Measurements from ENCODE around the gene PDXP. TPM values are rescaled to one million over a fixed set of nuclear protein-coding genes. Genes with fewer than 3 reads are reported as not detected.

PDXP gene
- total and polyA plus RNA-seq, 7 donors: 9.0 to 37.9 (median 12.9) TPM

GRCh38 chr22:37708580-37709444 lies 50.3 kb downstream of the PDXP start:
- intact Hi-C loops (cut with DNase I): no loop called here
- peak overlapping the region; percentile 36 for H3K27ac ChIP-seq
- TF ChIP-seq, protein P1, sequence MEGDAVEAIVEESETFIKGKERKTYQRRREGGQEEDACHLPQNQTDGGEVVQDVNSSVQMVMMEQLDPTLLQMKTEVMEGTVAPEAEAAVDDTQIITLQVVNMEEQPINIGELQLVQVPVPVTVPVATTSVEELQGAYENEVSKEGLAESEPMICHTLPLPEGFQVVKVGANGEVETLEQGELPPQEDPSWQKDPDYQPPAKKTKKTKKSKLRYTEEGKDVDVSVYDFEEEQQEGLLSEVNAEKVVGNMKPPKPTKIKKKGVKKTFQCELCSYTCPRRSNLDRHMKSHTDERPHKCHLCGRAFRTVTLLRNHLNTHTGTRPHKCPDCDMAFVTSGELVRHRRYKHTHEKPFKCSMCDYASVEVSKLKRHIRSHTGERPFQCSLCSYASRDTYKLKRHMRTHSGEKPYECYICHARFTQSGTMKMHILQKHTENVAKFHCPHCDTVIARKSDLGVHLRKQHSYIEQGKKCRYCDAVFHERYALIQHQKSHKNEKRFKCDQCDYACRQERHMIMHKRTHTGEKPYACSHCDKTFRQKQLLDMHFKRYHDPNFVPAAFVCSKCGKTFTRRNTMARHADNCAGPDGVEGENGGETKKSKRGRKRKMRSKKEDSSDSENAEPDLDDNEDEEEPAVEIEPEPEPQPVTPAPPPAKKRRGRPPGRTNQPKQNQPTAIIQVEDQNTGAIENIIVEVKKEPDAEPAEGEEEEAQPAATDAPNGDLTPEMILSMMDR (IDR thresholded peaks at IDR 0.05): no peak
- H3K27me3 ChIP-seq (ENCODE audit: insufficient read depth in 3 of 3, low read length in 2 of 3): no peaks in the 10 kb centered on the region
- H3K9me3 ChIP-seq: no peaks in the 10 kb centered on the region
- peak in 2 of 4 donors; percentile 29 to 37 for ATAC-seq
- no peak for DNase-seq
- no peaks in the 10 kb centered on the region for H3K36me3 ChIP-seq (ENCODE audit: insufficient read depth in 1 of 2, low read depth in 1 of 2)
- WGBS, 3 donors: 69 to 82% (median 75%) methylated on average over 22 to 25 of the region's 25 CpGs
- H3K4me3 ChIP-seq: no peak overlapping the region
- no peaks in the 10 kb centered on the region for H3K4me1 ChIP-seq

- intact Hi-C loops (cut with DNase I): no loop called here
Observed at GRCh38 chr22:37709445-37709765, 50.9 kb downstream of the PDXP start.

GRCh38 chr22:37710675-37711074 lies 52.2 kb downstream of the PDXP start:
- no peaks in the 10 kb centered on the region for H3K9me3 ChIP-seq
- H3K4me1 ChIP-seq: no peaks in the 10 kb centered on the region
- H3K27me3 ChIP-seq (ENCODE audit: insufficient read depth in 3 of 3, low read length in 2 of 3): no peaks in the 10 kb centered on the region
- no peak overlapping the region for H3K4me3 ChIP-seq
- TF ChIP-seq, protein P1 (IDR thresholded peaks at IDR 0.05): no peak
- DNase-seq (no peak), ATAC-seq (no peak)
- WGBS, 3 donors: 88 to 96% (median 89%) methylated on average over 3 of the region's 3 CpGs
- intact Hi-C loops (cut with DNase I): no loop called here
- no peaks in the 10 kb centered on the region for H3K36me3 ChIP-seq (ENCODE audit: insufficient read depth in 1 of 2, low read depth in 1 of 2)
- H3K27ac ChIP-seq: no peak overlapping the region

More at GRCh38 chr22:37709445-37709765, 50.9 kb downstream of the PDXP start:
- no peaks in the 10 kb centered on the region for H3K4me1 ChIP-seq
- WGBS, 3 donors: 89 to 94% (median 94%) methylated on average over 14 to 15 of the region's 15 CpGs
- H3K27ac ChIP-seq: no peak overlapping the region
- no peak for DNase-seq
- no peaks in the 10 kb centered on the region for H3K36me3 ChIP-seq (ENCODE audit: insufficient read depth in 1 of 2, low read depth in 1 of 2)
- H3K4me3 ChIP-seq: no peak overlapping the region
- no peaks in the 10 kb centered on the region for H3K27me3 ChIP-seq (ENCODE audit: insufficient read depth in 3 of 3, low read length in 2 of 3)
- TF ChIP-seq, protein P1 (IDR thresholded peaks at IDR 0.05): no peak
- H3K9me3 ChIP-seq: no peaks in the 10 kb centered on the region
- ATAC-seq: no peak

DNA sequence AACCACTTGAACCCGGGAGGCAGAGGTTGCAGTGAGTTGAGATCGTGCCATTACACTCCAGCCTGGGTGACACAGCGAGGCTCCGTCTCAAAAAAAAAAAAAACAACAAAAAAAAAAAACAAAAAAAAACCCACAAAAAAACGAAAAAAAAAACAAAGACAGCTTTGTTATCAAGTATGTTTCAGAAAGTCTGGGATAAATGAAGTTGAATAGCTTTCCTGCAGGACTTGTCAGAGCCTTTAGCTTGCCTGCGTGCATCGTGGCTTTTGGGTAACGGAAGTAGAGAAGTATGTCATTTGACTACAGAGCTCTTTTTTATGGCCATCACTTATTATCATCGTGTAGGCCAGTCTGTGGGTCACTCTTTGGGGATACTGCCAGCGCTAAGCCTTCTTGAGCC lies 53.0 kb downstream of the PDXP start:
- Histone ChIP-seq H3K4me3 (no peak overlapping the region), H3K27ac (no peak overlapping the region), H3K36me3 (ENCODE audit: insufficient read depth in 1 of 2, low read depth in 1 of 2) (no peaks in the 10 kb centered on the region), H3K4me1 (no peaks in the 10 kb centered on the region), H3K27me3 (ENCODE audit: insufficient read depth in 3 of 3, low read length in 2 of 3) (no peaks in the 10 kb centered on the region), H3K9me3 (no peaks in the 10 kb centered on the region)
- ATAC-seq: no peak
- TF ChIP-seq, protein P1 (IDR thresholded peaks at IDR 0.05): no peak
- DNase-seq: no peak
- intact Hi-C loops (cut with DNase I): no loop called here
- 81 to 84% (median 82%) methylated on average over 10 of the region's 10 CpGs for WGBS, 3 donors
